Fibroblast of the conjunctiva (primary cell): ENCODE results near the gene WDR59.
"Not testable (repeated sequence)": the region's sequence is repeated elsewhere in the genome, so short reads cannot be mapped to it uniquely, and the experiment has no call there.

Experiments used
- DNase-seq: peaks from one replicate; pipeline ENCODE4 v3.0.0-alpha.2; 2010; ENCODE audit warnings: low read depth

The WDR59 gene

DNA sequence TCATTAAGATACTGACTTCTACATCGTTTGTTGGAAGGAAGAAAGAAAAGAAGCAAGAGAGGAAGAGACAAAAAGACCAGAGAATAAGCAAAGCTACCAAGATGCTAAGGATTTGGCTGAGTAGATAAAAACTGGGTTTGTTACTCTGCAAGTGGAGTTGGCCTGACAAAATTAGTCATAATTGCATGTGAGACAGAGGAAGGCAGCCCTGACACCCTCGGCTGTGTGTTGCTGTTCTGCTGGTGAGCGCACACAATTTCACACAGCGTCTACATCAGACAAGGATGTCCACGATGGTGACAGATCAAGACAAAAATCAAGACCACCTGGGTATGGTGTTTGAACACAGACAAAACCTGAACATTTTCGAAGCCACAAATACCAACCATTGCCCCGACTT lies 134.9 kb downstream of the WDR59 start:
- no peak for DNase-seq

DNA sequence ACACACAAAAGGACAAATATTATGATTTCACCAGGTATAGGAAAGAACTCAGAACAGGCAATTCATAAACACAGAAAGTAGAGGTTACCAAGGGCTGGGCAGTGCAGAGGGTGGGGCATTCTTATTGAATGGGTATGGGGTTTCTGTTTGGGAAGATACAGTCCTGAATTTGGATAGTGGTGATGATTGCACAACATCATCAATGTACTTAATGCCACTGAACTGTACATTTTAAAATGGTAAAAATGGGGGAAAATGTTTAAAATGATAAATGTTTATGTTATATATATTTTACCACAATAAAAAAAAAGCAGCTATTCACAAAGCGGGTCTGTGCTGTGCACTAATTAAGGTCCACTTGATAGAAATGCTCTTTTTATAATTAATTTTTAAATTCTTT lies 137.7 kb downstream of the WDR59 start:
- no peak for DNase-seq

DNA sequence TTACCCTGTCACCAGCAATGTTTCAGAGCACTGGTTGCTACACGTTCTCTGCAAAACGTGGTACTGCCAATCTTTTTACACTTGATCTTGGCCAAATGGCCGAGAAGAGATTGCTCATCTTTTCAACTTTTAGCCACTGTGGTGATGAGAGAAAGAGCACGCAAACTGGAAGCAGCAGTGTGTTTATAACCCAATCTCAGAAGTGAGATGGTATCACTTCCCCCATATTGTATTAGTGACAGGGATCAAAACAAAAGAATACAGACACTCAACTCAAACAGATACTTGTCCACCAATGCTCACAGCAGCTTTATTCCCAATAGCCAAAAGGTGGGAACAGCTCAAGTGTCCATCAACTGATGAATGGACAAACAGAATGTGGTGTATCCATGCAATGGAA lies 138.2 kb downstream of the WDR59 start:
- no peak for DNase-seq

DNA sequence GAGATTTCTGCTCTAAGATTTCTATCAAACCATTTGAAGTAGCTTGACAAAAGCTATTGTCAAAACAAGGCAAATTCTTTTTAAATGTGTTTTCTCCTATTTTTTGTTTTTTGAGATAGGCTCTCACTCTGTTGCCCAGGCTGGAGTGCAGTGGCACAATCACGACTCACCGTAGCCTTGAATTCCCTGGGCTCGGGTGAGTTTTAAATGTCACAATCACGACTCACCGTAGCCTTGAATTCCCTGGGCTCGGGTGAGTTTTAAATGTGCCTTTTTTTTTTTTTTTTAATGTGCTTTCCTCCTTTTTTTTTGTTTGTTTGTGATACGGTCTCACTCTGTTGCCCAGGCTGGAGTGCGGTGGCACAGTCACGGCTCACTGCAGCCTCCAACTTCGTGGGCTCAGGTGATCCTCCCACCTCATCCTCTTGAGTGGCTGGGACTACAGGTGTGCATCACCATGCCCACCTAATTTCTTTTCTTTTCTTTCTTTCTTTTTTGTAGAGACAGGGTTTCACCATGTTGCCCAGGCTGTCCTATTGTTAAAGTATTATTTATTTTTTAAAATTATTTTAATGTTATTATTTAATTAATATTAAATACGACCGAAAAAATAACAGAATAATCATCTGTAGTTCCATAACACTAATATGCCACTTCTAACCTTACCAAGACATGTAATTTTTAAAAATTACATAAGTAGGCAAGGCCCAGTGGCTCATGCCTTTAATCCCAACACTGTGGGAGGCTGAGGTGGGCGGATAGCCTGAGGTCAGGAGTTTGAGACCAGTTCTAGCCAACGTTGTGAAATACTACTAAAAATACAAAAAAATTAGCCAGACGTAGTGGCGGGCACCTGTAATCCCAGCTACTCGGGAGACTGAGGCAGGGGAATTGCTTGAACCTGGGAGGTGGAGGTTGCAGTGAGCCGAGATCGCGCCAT lies 140.6 kb downstream of the WDR59 start:
- DNase-seq = no peak

DNA sequence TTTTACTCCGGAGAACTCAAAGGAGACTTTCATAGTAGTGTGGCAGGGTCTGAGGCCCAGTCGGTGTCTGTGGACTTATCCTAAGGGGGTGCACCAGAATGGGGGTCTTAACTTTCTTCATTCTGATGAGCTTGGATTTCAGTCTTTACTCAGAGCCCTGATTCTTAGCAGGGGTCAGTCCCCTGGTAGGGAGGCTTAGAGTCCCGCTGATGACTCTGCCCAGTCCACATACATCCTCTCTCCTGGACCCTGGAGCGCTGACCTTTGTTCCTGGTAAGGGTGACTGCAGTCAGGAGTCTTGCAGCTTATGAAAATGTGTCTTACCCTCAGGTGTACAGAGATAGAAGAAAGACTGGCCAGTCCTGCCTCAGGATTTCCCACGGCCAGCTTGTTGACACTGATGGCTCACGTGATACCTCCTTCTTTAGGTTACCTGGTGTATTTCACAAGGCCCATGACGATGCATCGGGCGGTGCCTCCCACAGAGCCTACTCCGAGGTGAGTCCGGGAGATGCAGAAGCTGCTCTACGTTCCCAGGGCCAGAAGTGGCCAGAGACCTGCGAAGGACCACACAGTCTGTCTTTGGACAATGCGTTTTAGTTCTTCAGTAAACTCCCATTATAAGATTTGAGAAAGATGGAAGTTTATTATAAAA lies 141.4 kb downstream of the WDR59 start:
- DNase-seq = not testable (repeated sequence)

DNA sequence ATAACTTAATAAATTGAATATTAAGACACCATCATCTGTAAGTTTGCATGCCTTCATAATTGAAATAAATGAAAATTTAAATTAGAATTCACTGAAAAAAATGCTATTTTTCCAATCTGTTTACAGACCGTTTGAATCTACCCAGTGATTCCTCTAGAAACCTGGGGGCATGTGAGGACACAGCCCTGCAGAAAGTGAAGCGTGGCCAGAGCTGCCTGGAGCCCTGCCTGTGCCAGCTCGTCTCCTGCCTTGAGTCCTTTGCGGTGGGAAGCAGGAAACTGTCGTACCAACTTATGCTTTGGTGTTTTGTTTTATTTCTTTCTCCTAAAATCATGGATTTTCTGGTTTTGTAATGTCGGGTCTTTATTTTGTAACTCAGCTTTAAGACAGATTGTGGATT lies 142.5 kb downstream of the WDR59 start:
- DNase-seq = no peak

DNA sequence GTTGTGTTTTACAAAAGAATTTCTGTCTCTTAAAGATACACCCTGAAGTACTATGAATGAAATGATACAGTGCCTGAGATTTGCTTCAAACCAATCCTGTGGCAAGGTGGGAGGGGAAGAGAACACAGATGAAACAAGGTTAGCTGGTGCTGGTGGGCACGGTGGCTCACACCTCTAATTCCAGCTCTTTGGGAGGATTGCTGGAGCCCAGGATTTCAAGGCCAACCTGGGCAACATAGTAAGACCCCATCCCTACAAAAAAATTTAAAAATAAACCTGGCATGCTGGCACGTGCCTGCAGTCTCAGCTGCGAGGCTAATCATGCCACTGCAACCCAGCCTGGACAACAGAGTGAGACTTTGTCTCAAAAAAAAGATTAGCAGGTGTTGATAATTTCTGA lies 143.0 kb downstream of the WDR59 start:
- DNase-seq = no peak

DNA sequence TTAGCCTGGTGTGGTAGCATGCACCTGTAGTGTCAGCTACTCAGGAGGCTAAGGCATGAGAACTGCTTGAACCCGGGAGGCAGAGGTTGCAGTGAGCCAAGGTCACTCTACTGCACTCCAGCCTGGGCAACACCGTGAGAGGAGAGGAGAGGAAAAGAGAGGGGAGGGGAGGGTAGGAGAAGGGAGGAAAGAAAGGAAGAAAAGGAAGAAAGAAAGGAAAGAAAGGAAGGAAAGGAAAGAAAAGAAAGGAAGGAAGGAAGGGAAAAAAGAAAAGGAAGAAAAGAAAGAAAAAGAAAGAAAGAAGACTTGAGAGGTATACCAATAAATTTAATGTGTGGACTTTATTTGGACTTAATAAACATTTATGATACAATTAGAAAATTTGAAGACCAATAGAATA lies 143.5 kb downstream of the WDR59 start:
- DNase-seq = no peak

DNA sequence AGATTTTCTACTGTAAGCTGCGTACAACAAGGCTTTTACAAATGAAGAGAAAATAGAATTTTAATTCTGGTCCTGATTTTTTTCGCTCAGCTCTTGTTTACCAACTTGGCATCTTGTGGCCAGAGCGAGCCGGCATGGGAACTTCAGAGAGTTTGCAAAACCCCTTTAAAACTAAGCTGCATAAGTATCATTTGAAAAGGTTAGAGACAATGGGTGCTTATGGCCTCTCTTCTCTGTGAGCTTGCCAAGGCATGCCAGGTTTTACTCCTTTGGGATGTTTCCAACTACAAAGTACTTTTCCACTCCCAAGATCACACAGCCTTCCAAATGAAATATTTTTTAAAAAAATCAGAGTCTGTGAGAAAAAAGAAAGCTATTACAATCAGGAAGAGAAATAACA lies 147.9 kb downstream of the WDR59 start:
- no peak for DNase-seq

DNA sequence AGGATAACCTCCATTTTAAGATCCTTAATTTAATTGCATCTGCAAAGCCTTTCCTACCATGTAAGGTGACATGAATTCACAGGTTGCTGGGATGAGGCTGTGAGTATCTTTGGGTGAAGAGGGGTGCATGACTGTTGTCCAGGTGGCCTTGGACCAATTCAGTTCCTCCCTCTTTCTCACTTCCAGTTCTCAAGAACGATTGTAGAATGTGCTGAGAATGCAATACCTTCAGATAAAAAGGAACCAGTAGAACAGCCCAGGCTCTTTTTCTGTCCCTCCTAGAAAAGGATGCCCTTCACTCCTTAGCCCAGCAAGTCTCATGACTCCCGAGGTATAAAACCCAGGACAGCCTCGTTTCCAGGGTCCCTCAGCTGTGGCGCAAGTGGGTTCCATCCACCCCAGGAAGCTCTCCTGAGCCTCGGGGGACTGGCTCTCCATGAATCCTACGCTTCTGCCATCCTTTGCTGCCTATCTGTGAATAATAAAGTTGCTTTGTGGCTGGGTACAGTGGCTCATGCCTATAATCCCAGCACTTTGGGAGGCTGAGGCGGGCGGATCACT lies 148.7 kb downstream of the WDR59 start:
- no peak for DNase-seq

DNA sequence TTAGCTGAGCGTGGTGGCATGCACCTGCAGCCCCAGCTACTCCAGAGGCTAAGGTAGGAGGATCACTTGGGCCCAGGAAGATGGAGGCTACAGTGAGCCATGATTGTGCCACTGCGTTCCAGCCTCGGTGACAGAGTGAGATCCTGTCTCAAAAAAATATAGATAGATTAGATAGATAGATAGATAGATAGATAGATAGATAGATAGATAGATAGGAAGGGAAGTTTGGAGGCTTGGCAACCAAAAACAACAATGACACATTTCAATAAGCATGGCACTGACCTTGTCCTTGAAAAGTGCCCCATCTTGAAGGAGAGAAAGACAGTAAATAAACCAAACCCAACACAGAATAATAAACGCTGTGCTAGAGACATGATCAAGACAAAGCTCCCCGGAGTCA lies 152.7 kb downstream of the WDR59 start:
- DNase-seq = no peak

DNA sequence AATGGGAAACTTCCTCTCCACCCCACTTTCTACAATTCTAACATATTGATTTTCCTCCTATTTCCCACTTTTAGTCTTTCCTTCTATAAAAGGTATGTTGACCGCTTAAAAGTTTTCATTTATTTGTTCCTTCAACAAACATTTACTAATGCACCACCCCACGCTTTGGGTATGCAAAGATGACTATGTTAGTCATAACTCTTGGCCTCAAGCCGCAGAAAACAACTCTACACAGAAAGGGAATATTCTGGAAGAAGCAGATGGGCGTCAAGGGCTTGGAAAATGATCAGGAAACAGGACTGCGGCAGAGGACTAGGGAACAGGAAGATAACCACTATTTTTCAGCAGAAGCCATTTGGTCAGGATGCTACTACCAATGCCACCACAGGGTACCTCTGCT lies 153.5 kb downstream of the WDR59 start:
- no peak for DNase-seq

DNA sequence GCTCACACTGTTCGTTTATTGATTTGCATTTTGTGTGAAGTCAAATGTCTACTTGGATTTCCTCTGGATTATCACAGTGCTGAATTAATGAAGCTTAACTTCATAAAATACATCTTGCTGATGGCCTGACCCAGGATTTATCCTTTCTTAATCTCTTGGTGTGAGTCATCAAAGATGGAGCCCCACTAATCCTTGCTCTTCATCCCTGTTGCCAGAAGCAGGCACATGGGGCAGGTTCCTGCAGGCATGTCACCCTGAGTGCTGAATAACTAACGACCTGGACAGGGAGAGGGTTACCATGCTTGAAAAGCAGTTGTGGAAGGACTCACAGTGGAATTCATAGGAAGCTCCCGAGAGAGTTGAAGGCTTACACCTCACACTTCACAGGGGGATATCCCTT lies 154.3 kb downstream of the WDR59 start:
- no peak for DNase-seq

DNA sequence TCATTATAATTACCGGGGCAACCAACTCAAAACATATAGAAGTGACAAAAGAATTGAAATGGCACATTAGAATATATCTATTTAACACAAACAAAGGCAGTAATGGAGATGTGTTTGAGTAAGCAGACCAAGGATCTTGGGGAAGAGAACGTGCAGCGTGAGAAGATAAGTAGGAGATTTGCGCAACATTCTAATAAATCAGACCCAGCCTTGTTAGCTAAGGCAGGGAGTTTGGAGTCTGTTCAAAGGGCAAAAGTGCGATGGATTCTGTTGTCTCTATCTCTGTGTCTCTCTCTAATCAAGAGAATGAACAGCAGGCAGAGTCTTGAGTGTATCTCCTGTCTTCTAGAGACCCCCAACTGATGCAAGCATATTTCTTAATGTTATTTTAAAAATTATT lies 155.3 kb downstream of the WDR59 start:
- no peak for DNase-seq

DNA sequence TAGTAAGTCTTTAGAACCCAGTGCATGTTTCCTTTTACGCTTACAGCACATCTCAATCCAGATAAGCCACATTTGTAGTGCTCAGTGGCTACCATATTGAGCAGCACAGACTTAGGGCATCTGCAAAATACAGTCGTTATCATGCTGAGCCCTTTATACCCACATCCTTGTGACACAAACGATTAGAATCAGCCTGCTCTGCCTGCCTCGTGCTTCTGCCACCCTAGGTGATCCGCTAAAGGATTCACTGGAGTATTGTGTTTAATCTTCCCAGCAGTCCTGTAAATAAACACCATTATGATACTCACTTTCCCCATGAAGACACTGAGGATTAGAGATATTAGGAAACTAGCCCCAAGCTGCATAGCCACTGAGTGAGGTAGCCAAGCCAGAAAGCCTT lies 159.0 kb downstream of the WDR59 start:
- DNase-seq = no peak

DNA sequence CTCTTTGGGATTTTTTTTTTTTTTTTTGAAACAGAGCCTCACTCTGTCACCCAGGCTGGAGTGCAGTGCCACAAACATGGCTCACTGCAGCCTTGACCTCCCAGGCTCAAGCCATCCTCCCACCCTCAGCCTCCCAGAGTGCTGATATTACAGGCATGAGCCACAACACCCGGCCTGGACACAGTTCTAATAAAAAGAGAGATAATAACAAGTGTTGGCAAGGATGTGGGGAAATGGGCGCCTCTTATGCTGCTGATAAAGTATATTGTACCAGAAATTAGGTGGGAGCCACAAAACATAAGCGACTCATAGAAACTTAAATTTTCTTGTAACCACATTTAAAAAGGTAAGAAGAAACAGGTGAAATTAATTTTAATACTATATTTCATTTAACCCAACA lies 159.9 kb downstream of the WDR59 start:
- DNase-seq = no peak
